HG02938 (cell line): Measurements from ENCODE around the gene RORC.

Experiments
- ATAC-seq: cut with Tn5 transposase; IDR thresholded peaks from one replicate; pipeline ENCODE4 v1.9.1; 2021; ENCODE audit warnings: mild to moderate bottlenecking, moderate library complexity; ENCODE audit not compliant: unreplicated experiment

The RORC gene

DNA sequence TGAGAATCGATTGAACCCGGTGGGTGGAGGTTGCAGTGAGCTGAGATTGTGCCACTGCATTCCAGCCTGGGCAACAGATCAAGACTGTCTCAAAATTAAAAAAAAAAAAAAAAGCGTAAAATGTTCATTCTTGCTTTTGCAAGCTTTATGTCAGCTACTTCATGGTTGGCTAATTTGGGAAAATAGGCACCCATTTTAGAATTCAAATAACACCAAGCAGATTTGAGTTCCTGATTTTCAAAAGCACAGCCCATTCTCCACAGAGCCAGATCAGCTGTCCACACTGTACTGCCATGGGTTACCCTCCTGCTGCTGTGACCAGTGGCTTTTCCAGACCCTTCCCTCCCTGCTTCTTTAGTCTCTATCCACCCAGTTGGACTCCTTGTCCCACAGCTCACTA lies 17.5 kb upstream of the RORC start:
- no peak for ATAC-seq

DNA sequence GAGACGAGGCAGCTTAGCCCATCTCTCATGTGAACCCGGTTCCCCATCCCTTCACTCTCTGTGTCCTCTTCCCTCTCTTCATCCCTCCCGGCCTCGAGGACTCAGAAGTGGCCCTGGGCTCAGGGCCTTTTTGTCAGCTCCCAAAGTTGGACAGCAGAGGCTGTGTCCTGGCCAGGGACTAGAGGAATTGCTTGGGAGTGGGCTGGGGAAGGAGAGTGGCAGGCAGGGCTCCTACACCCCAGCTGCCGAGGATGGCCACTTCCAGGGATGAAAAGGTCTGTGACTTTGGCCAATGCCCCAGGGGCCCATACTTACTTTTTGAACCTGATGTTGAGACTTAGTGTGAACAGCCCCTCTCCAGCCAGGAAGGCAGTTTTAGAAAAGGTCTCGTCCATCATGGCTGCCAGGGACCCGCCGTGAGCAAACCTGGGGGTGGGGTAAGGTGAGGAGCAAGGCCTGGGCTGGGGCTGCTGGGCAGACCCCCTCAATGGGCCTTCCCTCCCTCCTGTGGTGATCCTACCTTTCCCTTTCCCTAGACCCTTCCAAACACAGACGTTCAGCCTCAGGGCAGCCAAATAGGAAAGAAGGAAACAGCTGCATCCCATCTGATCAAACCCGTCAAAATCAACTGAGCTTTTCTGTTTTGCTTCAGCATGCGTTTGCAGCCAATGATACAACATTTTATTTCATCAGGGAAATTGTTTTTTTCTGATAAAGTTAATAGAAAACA lies 16.4 kb upstream of the RORC start:
- ATAC-seq: no peak

DNA sequence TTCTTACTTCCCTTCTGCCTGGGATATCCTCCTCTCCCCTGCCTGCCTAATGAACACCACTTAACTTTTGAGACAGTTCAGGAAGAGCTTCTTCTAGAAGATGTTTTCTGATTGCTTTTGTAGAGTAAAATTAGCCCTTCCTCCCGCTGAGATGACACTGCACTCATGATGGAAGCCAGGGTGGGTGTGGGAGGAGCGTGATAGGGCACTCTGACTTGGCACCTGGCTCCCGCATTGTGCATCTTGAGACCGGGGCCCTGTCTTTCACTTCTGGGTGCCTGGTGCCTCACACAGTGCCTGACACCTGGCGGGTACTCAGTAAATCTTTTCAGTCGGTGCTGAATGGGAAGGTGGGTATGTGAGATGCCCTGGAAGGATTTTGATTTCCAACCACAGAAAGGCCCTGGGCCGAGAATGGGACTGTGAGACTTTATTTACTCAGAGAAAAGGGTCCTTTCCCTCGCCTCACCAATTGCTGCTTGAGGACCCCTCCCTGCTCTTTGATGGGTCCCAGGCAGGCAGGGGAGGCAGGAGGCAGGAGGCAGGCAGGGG lies 15.2 kb upstream of the RORC start:
- ATAC-seq: no peak

DNA sequence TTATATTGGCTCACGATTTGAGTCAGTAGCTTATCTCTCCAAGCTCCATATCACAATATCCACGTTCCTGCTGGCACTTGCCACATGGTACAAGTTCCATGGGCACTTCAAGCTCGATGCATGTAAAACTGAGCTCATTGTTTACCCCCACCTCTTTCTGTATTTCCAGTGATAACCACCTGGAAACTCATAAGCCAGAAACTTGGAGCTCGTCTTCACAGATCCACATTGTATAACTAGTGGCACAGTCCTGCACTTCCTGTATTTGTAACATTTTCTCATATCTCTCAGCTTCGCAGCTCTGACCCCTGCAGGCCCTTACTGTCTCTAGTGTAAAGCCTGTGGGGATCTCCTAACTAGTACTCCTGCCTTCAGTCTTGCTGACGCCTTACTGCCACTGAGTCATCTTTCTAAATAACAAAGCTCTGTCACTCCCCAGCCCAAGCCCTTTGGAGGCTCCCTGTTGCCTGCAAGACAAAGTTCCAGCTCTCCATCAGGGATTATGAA lies 14.5 kb upstream of the RORC start:
- no peak for ATAC-seq

DNA sequence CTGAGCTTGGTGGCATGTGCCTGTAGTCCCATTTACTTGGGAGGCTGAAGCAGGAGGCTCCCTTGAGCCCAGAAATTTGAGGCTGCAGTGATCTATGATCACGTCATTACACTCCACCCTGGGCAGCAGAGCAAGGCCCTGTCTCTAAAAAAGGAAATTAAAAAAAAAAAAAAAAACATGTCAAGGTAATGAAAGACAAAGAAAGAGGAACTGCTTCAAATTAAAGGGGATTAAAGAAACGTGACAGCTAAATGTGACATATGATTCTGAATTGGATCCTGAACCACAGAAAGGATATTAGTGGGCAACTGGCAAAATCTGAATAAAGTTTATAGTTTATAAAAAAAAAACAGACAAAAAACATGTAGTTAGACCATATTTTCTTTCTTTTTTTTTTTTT lies 11.8 kb upstream of the RORC start:
- ATAC-seq: no peak

DNA sequence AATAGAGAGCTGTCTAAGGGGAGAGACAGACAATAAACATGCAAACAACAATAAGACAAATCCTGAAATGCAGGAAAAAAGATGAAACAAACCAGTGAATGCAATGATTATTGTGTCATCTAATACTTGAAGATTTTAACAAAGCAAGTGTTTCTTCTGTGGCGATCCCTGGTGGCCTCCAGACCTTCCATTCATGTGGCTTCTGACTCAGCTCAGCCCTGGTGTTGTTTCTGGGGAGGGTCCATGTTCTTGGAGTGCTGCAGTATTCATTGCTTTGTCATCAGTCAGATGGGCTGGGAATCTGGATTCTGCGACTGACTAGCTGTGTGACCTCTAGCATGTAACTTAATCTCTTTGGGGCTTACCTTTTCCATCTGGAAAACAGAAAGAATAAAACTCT lies 9.5 kb upstream of the RORC start:
- no peak for ATAC-seq

DNA sequence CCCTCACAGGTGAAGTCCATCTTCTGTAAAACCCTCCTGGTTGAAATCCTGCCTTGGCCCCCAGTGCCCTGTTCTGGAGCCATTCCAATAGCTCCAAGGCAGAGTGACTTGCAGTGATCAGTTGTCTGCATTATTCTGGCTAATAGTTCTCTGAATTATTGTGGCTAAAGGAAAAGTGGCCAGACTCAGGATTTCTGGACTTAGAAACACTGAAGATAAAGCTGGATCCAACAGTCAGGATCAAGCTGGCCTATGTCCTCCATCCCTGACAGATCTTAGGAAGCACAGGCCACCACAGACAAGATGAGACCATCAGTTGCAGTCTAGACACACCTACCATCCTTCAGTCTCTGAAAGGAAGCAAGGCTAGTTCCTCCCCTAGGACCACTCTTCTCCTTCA lies 8.8 kb upstream of the RORC start:
- no peak for ATAC-seq

DNA sequence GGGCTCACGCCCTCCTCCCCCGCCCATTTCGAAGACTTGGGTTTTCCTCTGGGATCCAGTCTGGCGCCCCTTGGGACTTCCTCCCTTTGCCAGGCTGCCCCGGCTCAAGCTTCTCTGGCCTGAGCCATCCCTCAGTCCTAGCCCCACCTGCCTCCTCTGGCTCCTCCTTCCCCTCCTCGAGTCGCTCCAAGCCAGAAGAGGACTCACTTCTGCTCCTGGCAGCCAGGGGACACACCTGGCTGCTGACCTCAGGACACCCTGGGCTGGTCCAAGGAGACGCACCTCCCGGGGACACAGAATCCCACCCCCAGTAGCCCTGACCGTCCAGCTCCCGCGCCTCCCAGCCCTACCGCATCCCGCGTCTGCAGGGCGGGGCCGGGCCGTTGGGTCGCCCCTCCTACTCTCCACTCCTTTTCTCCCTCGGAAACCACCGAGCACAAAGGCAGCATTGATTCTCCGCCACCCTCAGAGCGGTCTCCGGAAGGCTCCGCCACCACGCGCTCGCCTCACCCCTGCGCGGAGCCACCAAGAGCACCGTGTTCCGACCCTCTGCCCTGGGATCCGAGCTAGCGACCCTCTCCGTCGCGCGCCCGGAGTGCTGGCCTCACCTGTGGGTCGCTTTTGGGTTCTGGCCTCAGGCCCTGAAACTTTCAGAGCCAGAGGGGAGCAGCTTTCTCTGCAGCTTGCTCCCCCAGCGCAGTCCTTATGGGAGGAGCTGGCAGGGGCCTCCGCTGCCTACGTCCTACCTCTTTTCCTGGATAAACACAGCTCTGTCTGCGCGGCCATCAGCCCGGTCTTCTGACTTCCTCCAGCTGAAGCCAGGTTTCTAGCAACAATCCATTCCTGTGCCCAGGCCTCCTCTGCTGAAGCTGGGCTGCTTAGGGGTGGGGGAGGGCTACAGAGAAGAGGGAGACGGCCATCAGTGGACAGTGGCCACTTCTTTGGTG lies 8.1 kb upstream of the RORC start, which contains the start of gene C2CD4D:
TSS of gene C2CD4D (minus strand) at position 364 of the 947 bp plus-strand sequence. CDS start 831 bp downstream, outside the sequence.
- ATAC-seq: no peak

DNA sequence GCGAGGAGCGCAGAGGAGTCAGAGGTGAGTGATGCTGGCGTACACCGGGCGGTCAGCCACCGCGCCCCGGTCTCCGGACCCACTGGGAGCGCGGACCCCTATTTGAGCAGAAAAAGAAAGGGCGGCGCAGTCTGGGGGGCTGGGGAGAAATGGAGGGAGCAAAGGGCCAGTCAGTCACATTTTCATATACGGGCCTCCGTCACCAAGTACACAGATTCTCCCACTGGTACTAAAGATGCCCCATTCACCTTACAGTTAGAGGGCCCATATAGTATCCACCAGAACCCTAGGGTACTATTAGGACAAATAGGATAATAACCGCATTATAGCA lies 7.4 kb upstream of the RORC start:
- no peak for ATAC-seq

DNA sequence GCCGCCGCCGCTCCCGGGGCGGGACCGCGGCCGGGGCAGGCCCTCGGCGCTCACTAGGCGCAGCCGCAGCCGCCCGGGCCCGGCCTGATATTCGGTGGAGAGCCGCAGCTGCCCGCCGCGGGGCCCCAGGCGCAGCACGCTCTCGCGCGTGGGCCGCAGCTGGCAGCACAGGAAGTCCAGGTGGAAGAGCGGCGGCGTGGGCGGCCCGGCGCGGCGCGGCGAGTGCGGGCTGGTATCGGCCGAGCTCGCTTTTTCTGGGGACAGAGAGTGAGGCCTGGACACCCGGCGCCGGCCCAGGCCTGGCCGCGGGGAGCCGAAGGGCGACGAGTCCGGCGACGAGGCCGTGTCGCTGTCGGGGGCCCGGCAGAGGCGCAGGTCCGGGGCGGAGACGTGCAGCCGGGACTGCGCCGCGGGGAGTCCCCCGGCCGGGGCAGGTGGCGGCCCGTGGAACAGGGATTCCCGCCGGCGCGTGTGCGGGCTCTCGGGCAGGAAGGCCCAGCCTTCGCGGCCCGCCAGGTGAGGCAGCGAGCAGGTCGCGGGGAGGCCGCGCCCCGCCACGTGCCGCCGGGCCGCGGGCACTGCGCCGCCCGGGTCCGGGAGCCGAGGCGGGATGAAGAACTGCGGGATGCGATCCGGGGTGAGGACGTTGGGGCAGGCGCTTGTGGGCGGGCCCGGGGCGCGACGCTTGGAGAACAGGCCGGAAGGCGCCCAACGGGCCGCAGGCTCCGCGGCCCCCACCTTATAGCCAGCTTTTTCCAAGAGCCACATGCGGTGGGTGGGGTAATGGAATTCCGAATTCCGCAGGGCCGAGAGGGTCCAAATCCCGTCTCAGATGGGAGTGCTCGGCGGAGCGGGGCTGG lies 6.8 kb upstream of the RORC start:
- ATAC-seq: no peak

DNA sequence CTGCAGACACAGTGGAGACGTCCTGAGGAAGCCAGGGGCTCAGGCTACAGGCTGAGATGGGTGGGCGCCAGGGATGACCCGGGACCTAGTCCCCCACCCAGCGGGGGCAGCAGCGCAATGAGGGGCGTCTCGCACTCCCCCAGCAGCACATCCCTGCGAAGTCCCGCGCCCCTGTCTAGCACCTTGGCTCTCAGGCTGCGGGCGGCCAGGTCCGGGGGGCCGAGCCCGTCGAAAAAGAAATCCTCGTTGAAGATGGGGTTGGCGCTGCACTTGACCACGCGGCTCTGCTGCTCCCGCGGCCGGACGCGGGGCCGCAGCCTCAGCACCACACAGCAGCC lies 6.3 kb upstream of the RORC start:
- ATAC-seq: no peak

DNA sequence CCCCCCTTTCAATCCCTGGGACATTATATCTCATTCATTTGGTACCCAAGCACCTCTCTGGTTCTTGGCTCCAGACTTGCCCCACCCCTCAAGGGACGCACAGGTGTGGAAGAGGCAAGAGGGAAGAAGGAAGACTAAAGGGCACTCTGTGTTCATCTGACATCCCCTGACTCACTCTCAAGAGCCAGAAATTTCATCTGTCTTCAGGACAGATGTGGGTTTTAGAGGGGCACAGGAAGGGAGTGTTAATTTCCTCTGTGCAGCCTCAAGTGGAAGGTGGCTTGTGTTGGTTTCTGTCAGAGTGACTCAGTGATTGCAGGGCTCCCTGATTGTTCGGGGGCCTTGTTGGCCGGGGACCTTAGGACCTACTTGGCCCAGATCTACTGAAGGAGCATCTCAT lies 5.6 kb upstream of the RORC start:
- ATAC-seq: no peak

DNA sequence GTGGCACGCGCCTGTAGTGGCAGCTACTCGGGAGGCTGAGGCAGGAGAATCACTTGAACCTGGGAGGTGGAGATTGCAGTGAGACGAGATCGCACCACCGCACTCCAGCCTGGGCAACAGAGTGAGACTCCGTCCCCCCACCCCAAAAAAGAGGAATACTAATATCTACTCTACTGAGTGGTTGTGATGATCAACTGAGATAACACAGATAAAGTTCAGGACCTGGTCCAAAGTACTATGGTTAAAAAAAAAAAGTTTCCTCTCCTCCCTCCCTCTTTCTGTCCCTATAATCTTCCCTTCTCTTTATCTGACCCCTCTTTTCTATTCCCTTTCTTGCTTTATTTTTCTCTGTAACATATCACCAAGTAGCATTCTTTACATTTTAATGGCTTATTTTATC lies 4.0 kb upstream of the RORC start:
- ATAC-seq: no peak

DNA sequence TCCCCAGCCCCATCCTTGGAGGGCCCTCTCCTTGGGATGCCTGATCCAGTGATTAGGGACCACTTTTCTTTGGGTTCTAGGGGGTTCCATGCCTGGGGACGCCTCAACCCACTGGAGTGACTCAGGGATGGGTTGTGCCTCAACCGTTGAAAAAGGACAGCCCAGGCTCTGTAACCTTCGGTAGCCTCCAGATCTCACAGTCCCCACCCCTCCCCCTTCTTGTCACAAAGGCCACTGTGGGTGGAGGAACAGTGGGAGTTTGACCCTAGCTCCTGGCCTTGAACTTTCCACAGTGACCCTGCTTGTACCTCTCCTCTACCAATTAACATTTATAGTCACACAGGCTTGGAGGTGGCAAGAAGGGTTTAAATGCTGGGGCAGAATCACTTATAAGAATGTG lies 2.6 kb upstream of the RORC start:
- ATAC-seq: no peak

DNA sequence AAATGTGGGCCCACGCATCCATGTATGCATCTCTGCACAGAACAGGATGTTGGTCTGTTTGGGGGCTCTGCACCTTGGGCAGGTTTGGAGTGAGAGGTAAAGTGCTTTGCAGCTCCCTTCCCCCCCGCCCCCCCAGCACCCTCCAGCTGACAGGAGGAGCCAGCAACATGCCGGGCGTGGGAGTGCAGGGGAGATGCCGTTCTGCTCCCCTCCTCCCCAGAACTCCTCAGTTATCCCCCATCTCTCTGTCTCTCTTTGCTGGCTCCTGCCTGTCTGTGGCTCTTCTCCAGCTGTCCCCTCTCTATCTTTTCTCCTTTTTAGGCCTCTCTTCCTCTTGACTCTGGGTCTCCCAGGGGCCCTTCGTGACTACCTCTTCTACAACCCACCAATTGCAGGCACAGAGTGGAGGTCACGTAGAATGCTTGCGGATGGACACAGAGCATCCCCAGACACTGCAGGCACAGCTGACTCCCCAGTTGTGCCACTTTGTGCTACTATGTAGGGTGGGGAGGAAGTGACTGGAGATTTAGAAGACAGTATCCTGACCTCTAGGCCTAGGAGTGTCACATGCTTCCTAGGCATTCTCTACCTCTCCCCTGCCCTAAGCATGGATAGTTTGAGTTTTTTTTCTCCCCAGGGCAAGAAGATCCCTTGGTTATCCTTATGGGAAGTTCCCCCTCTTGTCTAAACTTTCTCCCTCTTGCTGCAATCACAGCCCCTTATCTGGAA lies 1.7 kb upstream of the RORC start:
- ATAC-seq: no peak

DNA sequence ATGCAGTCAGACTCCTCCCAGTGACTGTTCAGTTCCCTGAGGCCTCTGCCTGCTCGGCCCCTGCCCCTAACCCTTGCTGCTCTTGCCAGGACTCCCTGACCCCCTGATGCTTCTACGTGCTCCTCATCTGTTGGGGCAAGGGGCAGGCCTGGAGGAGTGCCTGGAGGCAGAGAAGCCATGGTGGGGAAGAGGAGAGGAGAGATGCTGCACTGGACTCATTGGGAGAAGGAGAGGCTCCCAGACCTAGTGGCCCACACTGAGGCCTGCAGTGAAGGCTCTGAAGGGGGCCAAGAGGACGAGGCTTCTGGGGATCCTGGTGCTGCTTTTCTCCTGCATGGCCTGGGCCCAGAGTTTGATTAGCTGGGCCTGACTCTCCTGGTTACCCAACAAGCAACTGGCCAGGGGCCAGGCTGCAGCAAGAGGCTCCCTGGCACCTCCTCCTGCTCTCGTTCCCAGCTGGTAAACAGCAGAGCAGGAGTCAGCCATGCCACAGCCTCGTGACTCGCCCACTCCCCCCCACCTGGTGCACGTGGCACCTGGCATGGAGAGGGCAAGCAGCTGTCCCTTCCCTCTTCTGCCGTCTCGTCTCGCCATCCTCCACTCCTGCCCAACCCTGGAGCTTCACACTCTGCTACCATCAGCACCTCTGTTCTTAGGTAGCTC lies 847 bp upstream of the RORC start:
- no peak for ATAC-seq

DNA sequence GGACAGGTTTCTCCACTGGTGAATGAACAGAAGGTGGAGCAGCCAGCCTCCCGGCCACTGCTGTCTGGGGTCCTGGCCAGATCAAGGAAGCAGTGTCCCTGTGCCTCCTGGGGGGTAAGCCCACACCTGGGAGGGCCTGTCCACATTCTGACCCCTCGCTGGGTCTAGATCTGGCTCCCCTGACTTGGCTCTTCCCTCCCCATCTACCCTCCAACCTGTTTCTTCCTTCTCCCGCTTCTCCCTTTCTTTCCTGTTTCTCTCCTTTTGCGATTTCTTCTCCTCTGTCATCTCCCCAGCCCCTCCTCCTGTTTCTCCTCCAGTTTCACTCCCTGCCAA lies 378 bp downstream of the RORC start:
- ATAC-seq: no peak

DNA sequence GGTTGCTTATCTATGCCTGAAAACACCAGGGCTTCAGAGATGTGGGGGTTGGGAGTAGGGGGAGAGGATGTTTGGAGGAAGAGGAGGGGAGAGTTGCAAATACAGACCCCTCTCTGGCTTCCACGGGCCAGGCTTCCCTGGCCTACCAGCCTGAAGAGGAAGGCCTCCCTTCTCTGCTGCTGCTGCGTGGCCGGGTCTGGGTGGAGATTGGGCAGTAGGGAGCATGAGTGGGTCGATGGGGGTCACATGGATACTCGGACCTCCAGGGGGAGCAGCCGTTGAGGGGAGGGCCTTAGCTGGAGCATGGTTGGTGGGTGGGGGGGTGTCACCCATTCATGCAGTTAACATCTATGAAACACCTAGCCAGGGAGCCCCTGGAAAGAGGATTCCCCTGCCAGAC lies 1.5 kb downstream of the RORC start:
- no peak for ATAC-seq

DNA sequence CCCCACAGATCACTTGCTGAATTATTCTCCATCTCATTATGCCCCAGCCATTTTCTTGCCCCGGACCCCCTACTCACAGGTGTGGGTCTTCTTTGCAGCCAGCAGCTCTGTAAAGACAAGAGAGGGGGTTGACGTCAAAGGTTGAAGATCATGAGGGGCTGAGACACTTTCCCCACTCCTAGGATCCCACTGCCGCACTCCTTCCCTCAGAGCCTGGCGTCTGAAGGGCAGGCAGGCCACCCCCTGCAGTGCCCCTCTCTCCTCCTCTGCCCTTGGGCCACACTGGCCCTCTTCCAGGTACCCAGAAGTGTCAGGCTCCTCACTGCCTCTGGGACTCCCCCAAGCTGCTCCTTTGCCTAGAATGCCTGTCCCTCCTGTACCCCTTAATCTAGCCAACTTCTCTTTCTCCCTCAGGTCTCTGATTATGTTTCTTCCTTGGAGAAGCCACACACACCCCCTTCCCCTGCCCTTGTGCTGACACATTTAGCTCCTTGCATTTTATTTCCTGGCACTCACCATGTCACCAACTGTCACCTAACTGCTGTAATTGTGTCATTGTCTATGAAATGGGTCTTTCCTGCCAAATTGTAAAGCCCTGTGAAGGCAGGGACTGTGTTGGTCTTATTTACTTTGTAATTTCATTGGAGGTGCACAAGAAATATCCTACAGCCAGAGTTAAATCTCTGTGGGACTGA lies 2.1 kb downstream of the RORC start:
- no peak for ATAC-seq
